Pancreas (tissue), 10 donors: Measurements from ENCODE around the gene MRPS26. TPM values are rescaled to one million over a fixed set of nuclear protein-coding genes. Genes with fewer than 3 reads are reported as not detected.
A peak's percentile ranks its signal among the peaks of the same experiment; 100 is the strongest.

Experiments used
- ATAC-seq, 4 donors: fragments of 200-7000 bp; cut with Tn5 transposase; one replicate each; pipeline versions ENCODE4 v1.8.0 to v1.9.1; 2020; ENCODE audit warnings: mild to moderate bottlenecking in 4 of 4, moderate library complexity in 4 of 4
- DNase-seq, 6 donors: peaks; one replicate each; pipeline ENCODE4 v3.0.0-alpha.2; 2020
- FAIRE-seq: peaks from 2 replicates; lab custom pipeline; 2012; peaks lifted over from hg19 to GRCh38; lab: Jason Lieb, UNC
- H3K27ac ChIP-seq, 4 donors: fragments of 200-600 bp; sonication (generic); 1 replicate in 3 of 4; 2 replicates in 1 of 4; pipeline versions ENCODE4 v1.5.0 to v1.8.0; 2020
- H3K27me3 ChIP-seq, 4 donors: fragments of 200-600 bp; one replicate each; pipeline ENCODE4 v1.8.0; 2021
- H3K36me3 ChIP-seq, 3 donors: fragments of 200-600 bp; sonication (generic) in 1 of 3; one replicate each; pipeline versions ENCODE4 v1.5.0 to v1.8.0; 2020 to 2021
- H3K4me1 ChIP-seq, 3 donors: fragments of 200-600 bp; one replicate each; pipeline ENCODE4 v1.8.0; 2021
- H3K4me3 ChIP-seq, 4 donors: fragments of 200-600 bp; sonication (generic) in 2 of 4; one replicate each; pipeline versions ENCODE4 v1.5.0 to v1.8.0; 2020 to 2021
- H3K9me3 ChIP-seq, 4 donors: fragments of 200-600 bp; one replicate each; pipeline ENCODE4 v1.8.0; 2021
- WGBS, 2 donors: extraction: QIAGEN DNeasy Blood & Tissue Kit; methylation state at CpG; one replicate each; pipeline ENCODE4 v1.1.7; 2013; 5-methylcytosine and 5-hydroxymethylcytosine counted together
- intact Hi-C, 3 donors: fragments of 100-400 bp; cut with DNase I; formaldehyde crosslinking; loops; one replicate each; pipeline versions ENCODE4 v1.11.1 to v1.14.2; 2022
- polyA plus RNA-seq, 2 donors: library from polyadenylated mRNA; stranded (reverse); fragments of 200-250 nt; gene quantifications; one replicate each; pipeline ENCODE4 v1.2.3, GENCODE V29; 2013
- total RNA-seq, 6 donors: library from RNA; stranded (reverse); fragmentation: NEBNext Ultra II Directional in 4 of 6; extraction: Animal tissue kit (Norgen Biotek cat#: 25700) in 4 of 6; gene quantifications; one replicate each; pipeline versions ENCODE4 v1.2.1 to v1.2.4, GENCODE V29; 2021 to 2023
- TF ChIP-seq, protein P1 (sequence below), 4 donors: fragments of 200-600 bp; sonication (generic) in 3 of 4; IDR thresholded peaks; one replicate each; pipeline versions ENCODE4 v1.5.0 to v1.8.0; 2021; ENCODE audit warnings: antibody characterized with exemption in 4 of 4
- donor health status: healthy with polysubstance abuse.
- donor health status: DM: no; HTN: no; CAD: no; lungs with moderate emphysema.
- donor health status: DM: no; HTN: no; CAD: no.
- donor health status: control.
- donor health status: control.
- donor health status: Bipolar disorder and iron deficiency.
- donor health status: DM: yes; HTN: yes; CAD: no.
- donor health status: DM: no; HTN: no; CAD: no.
- donor health status: DM: no; HTN: no; CAD: no.
- donor health status: DM: yes; HTN: yes; CAD: no.

The MRPS26 gene
- total and polyA plus RNA-seq, 8 donors: 14.4 to 46.7 (median 22.8) TPM

DNA sequence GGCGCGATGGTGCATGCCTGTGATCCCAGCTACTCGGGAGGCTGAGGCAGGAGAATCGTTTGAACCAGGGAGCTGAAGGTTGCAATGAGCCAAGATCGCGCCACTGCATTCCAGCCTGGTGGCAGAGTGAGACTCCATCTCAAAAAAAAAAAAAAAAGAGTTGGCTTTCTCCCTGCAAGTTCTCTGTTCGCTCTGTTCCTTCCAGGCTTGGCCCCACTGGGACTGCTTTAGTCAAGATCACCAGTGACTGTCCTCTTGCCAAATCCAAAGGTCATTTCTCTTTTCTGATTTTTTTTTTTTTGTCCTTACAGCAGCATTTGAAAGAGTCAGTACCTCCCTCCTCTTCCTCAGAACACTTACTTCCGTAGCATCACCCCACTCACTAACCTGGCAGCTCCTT lies 13.2 kb upstream of the MRPS26 start:
- intact Hi-C loops: no loop called here
- TF ChIP-seq, protein P1, sequence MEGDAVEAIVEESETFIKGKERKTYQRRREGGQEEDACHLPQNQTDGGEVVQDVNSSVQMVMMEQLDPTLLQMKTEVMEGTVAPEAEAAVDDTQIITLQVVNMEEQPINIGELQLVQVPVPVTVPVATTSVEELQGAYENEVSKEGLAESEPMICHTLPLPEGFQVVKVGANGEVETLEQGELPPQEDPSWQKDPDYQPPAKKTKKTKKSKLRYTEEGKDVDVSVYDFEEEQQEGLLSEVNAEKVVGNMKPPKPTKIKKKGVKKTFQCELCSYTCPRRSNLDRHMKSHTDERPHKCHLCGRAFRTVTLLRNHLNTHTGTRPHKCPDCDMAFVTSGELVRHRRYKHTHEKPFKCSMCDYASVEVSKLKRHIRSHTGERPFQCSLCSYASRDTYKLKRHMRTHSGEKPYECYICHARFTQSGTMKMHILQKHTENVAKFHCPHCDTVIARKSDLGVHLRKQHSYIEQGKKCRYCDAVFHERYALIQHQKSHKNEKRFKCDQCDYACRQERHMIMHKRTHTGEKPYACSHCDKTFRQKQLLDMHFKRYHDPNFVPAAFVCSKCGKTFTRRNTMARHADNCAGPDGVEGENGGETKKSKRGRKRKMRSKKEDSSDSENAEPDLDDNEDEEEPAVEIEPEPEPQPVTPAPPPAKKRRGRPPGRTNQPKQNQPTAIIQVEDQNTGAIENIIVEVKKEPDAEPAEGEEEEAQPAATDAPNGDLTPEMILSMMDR (IDR thresholded peaks at IDR 0.05): no peak
- ATAC-seq (peak in 1 of 4 donors; percentile 24), FAIRE-seq (no peak), DNase-seq (no peak)
- WGBS, 2 donors: 90 to 94% methylated on average over 8 of the region's 8 CpGs
- H3K27ac ChIP-seq: no peak overlapping the region
- no peaks in the 10 kb centered on the region for H3K9me3 ChIP-seq
- no peak overlapping the region for H3K4me3 ChIP-seq
- H3K27me3 ChIP-seq: no peaks in the 10 kb centered on the region
- no peaks in the 10 kb centered on the region for H3K4me1 ChIP-seq
- H3K36me3 ChIP-seq: peaks cover 0 to 24% (median 17%) of the 10 kb centered on the region in 3 donors

DNA sequence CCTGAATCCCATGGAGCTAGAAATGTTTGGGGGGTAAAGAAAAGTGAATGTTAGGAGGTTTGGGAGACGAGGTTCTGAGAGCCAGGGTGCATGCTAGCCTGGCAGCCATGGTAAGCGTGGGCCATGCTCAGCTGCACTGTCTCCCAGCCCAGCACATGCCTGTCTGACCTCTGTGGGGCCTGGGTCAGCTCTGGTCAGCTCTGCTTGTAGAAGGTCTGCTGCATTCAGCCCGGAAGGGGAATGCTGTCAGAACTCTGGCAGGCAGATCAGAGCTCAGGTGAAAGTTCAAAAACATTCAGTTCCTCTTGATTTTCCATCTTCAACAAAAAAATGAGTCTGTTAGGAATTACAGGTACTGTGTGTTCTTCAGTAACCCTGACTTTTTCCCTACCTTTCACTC lies 8.2 kb upstream of the MRPS26 start:
- Histone ChIP-seq H3K27me3 (no peaks in the 10 kb centered on the region), H3K9me3 (no peaks in the 10 kb centered on the region), H3K36me3 (peaks cover 0 to 40% (median 17%) of the 10 kb centered on the region in 3 donors), H3K4me1 (peaks cover 0 to 10% (median 0%) of the 10 kb centered on the region in 3 donors), H3K4me3 (no peak overlapping the region), H3K27ac (no peak overlapping the region)
- no peak for FAIRE-seq
- TF ChIP-seq, protein P1 (IDR thresholded peaks at IDR 0.05): no peak
- no peak for ATAC-seq
- DNase-seq: no peak
- 91 to 94% methylated on average over 3 of the region's 3 CpGs for WGBS, 2 donors
- intact Hi-C loops: no loop called here

DNA sequence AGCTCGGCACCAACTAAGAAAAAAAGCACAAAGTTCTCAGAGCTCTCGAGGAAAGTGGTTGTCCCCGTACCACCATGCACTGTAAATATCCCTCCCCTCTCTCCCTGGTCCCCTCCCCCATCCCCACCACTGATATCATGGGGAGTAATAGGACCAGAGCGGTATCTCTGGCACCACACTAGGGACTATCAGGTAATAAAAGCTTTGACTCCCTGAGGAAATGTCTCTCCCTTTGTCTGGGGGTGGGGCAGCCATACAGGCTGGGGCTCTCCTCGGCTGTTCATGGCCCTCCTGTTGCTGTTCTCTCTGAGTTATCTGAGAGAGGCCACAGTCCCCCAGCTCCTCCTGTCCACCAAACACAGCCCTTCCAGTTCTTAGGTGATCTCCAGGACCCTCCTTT lies 7.4 kb upstream of the MRPS26 start:
- peaks cover 0 to 40% (median 17%) of the 10 kb centered on the region in 3 donors for H3K36me3 ChIP-seq
- ATAC-seq (no peak), DNase-seq (no peak), FAIRE-seq (no peak)
- TF ChIP-seq, protein P1 (IDR thresholded peaks at IDR 0.05): no peak
- WGBS, 2 donors: 85% methylated on average over 5 of the region's 5 CpGs
- H3K4me1 ChIP-seq: peaks cover 0 to 10% (median 0%) of the 10 kb centered on the region in 3 donors
- intact Hi-C loops: no loop called here
- H3K27ac ChIP-seq: no peak overlapping the region
- no peaks in the 10 kb centered on the region for H3K9me3 ChIP-seq
- H3K27me3 ChIP-seq: no peaks in the 10 kb centered on the region
- H3K4me3 ChIP-seq: no peak overlapping the region

DNA sequence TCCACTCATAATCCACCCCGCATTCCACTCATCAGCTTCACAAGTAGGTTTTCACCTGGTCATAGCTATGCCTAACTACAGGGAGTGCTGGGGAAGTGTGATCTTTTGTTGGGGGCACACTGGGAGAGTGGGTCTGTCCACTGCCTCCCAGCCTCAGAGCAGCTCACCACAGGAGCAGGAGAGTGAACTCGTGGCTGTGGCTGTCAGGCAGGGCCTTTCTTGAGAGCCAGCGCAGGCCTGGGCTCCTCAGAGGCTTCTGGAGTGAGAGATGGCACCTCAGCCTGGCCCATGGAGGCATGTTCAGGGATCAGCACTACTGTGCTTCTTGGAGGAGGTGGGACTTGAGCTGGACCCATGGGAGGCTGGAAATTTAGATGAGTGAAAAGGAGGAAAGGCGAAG lies 6.4 kb upstream of the MRPS26 start:
- Histone ChIP-seq H3K36me3 (peaks cover 0 to 40% (median 17%) of the 10 kb centered on the region in 3 donors), H3K27ac (no peak overlapping the region)
- no peak for FAIRE-seq

DNA sequence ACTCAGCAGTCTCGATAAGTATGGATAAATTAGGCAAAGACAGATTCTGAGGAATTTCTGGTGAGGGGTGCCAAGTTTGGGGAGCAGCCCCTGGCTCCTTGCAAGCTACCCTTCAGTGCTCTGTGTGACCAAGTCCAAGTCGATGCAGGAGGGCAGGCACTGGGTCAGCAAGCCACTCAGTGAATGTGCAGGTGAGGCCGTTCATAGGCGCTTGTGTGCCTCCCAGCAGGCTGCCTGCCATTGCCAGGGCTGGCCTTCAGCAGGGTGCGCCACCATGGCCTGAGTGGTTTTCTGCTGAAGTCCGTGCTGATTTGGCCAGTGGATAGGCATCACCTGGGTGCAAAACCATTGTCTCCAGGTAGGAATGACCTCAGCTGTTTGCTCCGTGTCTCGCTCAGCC lies 5.8 kb upstream of the MRPS26 start:
- Histone ChIP-seq H3K4me3 (no peak overlapping the region), H3K36me3 (peaks cover 0 to 40% (median 17%) of the 10 kb centered on the region in 3 donors), H3K27ac (no peak overlapping the region), H3K9me3 (no peaks in the 10 kb centered on the region), H3K27me3 (no peaks in the 10 kb centered on the region), H3K4me1 (peaks cover 0 to 12% (median 0%) of the 10 kb centered on the region in 3 donors)
- TF ChIP-seq, protein P1 (IDR thresholded peaks at IDR 0.05): no peak
- DNase-seq (no peak), FAIRE-seq (no peak), ATAC-seq (no peak)
- intact Hi-C loops: no loop called here
- 91 to 96% methylated on average over 8 of the region's 8 CpGs for WGBS, 2 donors

More for the DNA sequence above, 6.4 kb upstream of the MRPS26 start:
- 73 to 94% methylated on average over 4 of the region's 4 CpGs for WGBS, 2 donors
- no peak for DNase-seq
- intact Hi-C loops: no loop called here
- H3K4me1 ChIP-seq: peaks cover 0 to 10% (median 0%) of the 10 kb centered on the region in 3 donors
- no peak for ATAC-seq
- H3K27me3 ChIP-seq: no peaks in the 10 kb centered on the region
- H3K4me3 ChIP-seq: no peak overlapping the region
- TF ChIP-seq, protein P1 (IDR thresholded peaks at IDR 0.05): no peak
- no peaks in the 10 kb centered on the region for H3K9me3 ChIP-seq
